GM23338 (cell line): Measurements from ENCODE around the gene R3HCC1L. TPM values are rescaled to one million over a fixed set of nuclear protein-coding genes. Genes with fewer than 3 reads are reported as not detected.

Experiments
- ATAC-seq: fragments of 200-7000 bp; cut with Tn5 transposase; 3 replicates; pipeline ENCODE4 v1.9.1; 2020
- DNase-seq: peaks from one replicate; pipeline ENCODE4 v3.0.0-alpha.2; 2015; ENCODE audit warnings: low spot score
- H2AFZ ChIP-seq: fragments of 200-600 bp; sonication (generic); 2 replicates; pipeline ENCODE4 v1.8.0; 2016; ENCODE audit warnings: antibody characterized with exemption, mild to moderate bottlenecking, moderate library complexity
- H3F3A ChIP-seq: fragments of 200-600 bp; sonication (generic); replicated peaks from 2 replicates; pipeline ENCODE4 v1.8.0; 2017; ENCODE audit warnings: antibody characterized with exemption, mixed run types, low read depth
- H3K27ac ChIP-seq: fragments of 200-600 bp; sonication (generic); 2 replicates; pipeline ENCODE4 v1.6.1; 2016; ENCODE audit warnings: low read depth
- H3K27me3 ChIP-seq: fragments of 200-600 bp; sonication (generic); 2 replicates; pipeline ENCODE4 v1.8.0; 2016; ENCODE audit warnings: mild to moderate bottlenecking, mixed run types, moderate library complexity; ENCODE audit not compliant: insufficient read depth
- H3K36me3 ChIP-seq: fragments of 200-600 bp; sonication (generic); 2 replicates; pipeline ENCODE4 v1.8.0; 2016; ENCODE audit warnings: mild to moderate bottlenecking; ENCODE audit not compliant: insufficient read depth
- H3K4me1 ChIP-seq: fragments of 200-600 bp; sonication (generic); 2 replicates; pipeline ENCODE4 v1.8.0; 2016; ENCODE audit warnings: mild to moderate bottlenecking, moderate library complexity; ENCODE audit not compliant: insufficient read depth
- H3K4me2 ChIP-seq: fragments of 200-600 bp; sonication (generic); 2 replicates; pipeline ENCODE4 v1.7.1; 2017; ENCODE audit warnings: mixed run types
- H3K4me3 ChIP-seq: fragments of 200-600 bp; sonication (generic); 2 replicates; pipeline ENCODE4 v1.6.1; 2016; ENCODE audit warnings: mixed run types
- H3K79me2 ChIP-seq: fragments of 200-600 bp; sonication (generic); replicated peaks from 2 replicates; pipeline ENCODE4 v1.8.0; 2017; ENCODE audit warnings: mild to moderate bottlenecking; ENCODE audit not compliant: insufficient read depth
- H3K9me2 ChIP-seq: fragments of 200-600 bp; sonication (generic); 2 replicates; pipeline ENCODE4 v1.8.0; 2017; ENCODE audit not compliant: insufficient read depth
- H4K20me1 ChIP-seq: fragments of 200-600 bp; sonication (generic); replicated peaks from 2 replicates; pipeline ENCODE4 v1.8.0; 2017; ENCODE audit warnings: mild to moderate bottlenecking; ENCODE audit not compliant: insufficient read depth
- H3K27ac Mint-ChIP-seq: 2 replicates; pipeline ENCODE4 v1.8.0; 2020; ENCODE audit warnings: inconsistent platforms, mild to moderate bottlenecking, moderate library complexity, mixed read lengths
- H3K27me3 Mint-ChIP-seq: 3 replicates; pipeline ENCODE4 v1.8.0; 2022; ENCODE audit warnings: low read depth, mild to moderate bottlenecking, moderate library complexity, mixed read lengths, inconsistent platforms; ENCODE audit not compliant: insufficient read depth, poor library complexity
- H3K36me3 Mint-ChIP-seq: 3 replicates; pipeline ENCODE4 v1.8.0; 2021; ENCODE audit warnings: low read depth, mild to moderate bottlenecking, inconsistent platforms, moderate library complexity, mixed read lengths
- H3K4me1 Mint-ChIP-seq: 3 replicates; pipeline ENCODE4 v1.8.0; 2020; ENCODE audit warnings: mild to moderate bottlenecking, inconsistent platforms, mixed read lengths
- H3K4me3 Mint-ChIP-seq: 3 replicates; pipeline ENCODE4 v1.8.0; 2021; ENCODE audit warnings: moderate library complexity, mild to moderate bottlenecking, inconsistent platforms, mixed read lengths
- H3K9me3 Mint-ChIP-seq: 3 replicates; pipeline ENCODE4 v1.8.0; 2020; ENCODE audit warnings: moderate library complexity, mild to moderate bottlenecking, inconsistent platforms, mixed read lengths
- CREB1 ChIP-seq: fragments of 250-450 bp; sonication (Bioruptor Pico); IDR thresholded peaks from 2 replicates; pipeline ENCODE4 v1.5.0; 2020; ENCODE audit warnings: low read depth, mild to moderate bottlenecking, moderate library complexity
- EZH2 ChIP-seq: fragments of 200-600 bp; sonication (generic); IDR thresholded peaks from one replicate; pipeline ENCODE4 v1.8.0; 2017; ENCODE audit warnings: antibody characterized with exemption, mild to moderate bottlenecking, low read depth; ENCODE audit not compliant: unreplicated experiment
- JUNB ChIP-seq: IDR thresholded peaks from one replicate; pipeline ENCODE4 v1.6.1; 2016; ENCODE audit warnings: antibody characterized with exemption; ENCODE audit not compliant: unreplicated experiment
- POLR2AphosphoS5 ChIP-seq: IDR thresholded peaks from 2 replicates; pipeline ENCODE4 v1.6.1; 2016; ENCODE audit warnings: antibody characterized with exemption, low read depth
- polyA plus RNA-seq: library from polyadenylated mRNA; unstranded; fragments of >200 nt; fragmentation: Nextera tagmentation; extraction: Ambion mirVana; gene quantifications from 2 replicates; pipeline ENCODE4 v1.2.1, GENCODE V29; 2016
- total RNA-seq: library from RNA; depleted of rRNA; stranded (reverse); fragments of >200 nt; shearing (Covaris generic); gene quantifications from 2 replicates; pipeline ENCODE4 v1.2.3, GENCODE V29; 2014
- TF ChIP-seq, protein P1 (sequence below): IDR thresholded peaks from one replicate; pipeline ENCODE4 v1.6.1; 2018; ENCODE audit warnings: antibody characterized with exemption; ENCODE audit not compliant: unreplicated experiment
- TF ChIP-seq, protein P2 (sequence below): fragments of 250-450 bp; sonication (Bioruptor Pico); IDR thresholded peaks from 2 replicates; pipeline ENCODE4 v1.5.0; 2020; ENCODE audit warnings: mild to moderate bottlenecking, moderate library complexity

Gene R3HCC1L
- total and polyA plus RNA-seq, 2 experiments from 2014 or later: 9.3 to 15.8 TPM

DNA sequence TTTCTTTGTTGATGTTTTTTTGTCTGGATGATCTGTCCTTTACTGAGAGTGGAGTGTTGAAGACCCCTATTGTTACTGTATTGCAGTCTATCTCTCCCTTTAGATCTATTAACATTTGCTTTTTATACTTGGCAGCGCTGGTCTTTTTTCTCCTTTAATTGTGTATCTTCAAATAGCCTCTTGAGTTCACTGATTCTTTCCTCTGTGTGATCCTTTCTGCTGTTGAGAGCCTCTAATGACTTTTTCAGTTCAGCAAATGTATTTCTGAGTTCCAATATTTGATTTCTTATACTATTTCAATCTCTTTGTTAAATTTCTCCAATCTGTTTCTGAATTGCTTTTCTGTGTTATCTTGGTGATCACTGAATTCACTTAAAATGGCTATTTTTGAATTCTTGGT, 15.4 kb downstream of the R3HCC1L start (continued):
- TF ChIP-seq, protein P1, sequence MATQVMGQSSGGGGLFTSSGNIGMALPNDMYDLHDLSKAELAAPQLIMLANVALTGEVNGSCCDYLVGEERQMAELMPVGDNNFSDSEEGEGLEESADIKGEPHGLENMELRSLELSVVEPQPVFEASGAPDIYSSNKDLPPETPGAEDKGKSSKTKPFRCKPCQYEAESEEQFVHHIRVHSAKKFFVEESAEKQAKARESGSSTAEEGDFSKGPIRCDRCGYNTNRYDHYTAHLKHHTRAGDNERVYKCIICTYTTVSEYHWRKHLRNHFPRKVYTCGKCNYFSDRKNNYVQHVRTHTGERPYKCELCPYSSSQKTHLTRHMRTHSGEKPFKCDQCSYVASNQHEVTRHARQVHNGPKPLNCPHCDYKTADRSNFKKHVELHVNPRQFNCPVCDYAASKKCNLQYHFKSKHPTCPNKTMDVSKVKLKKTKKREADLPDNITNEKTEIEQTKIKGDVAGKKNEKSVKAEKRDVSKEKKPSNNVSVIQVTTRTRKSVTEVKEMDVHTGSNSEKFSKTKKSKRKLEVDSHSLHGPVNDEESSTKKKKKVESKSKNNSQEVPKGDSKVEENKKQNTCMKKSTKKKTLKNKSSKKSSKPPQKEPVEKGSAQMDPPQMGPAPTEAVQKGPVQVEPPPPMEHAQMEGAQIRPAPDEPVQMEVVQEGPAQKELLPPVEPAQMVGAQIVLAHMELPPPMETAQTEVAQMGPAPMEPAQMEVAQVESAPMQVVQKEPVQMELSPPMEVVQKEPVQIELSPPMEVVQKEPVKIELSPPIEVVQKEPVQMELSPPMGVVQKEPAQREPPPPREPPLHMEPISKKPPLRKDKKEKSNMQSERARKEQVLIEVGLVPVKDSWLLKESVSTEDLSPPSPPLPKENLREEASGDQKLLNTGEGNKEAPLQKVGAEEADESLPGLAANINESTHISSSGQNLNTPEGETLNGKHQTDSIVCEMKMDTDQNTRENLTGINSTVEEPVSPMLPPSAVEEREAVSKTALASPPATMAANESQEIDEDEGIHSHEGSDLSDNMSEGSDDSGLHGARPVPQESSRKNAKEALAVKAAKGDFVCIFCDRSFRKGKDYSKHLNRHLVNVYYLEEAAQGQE: no peak
- TF ChIP-seq CREB1: no peak
- no peak for TF ChIP-seq POLR2AphosphoS5
- TF ChIP-seq, protein P2, sequence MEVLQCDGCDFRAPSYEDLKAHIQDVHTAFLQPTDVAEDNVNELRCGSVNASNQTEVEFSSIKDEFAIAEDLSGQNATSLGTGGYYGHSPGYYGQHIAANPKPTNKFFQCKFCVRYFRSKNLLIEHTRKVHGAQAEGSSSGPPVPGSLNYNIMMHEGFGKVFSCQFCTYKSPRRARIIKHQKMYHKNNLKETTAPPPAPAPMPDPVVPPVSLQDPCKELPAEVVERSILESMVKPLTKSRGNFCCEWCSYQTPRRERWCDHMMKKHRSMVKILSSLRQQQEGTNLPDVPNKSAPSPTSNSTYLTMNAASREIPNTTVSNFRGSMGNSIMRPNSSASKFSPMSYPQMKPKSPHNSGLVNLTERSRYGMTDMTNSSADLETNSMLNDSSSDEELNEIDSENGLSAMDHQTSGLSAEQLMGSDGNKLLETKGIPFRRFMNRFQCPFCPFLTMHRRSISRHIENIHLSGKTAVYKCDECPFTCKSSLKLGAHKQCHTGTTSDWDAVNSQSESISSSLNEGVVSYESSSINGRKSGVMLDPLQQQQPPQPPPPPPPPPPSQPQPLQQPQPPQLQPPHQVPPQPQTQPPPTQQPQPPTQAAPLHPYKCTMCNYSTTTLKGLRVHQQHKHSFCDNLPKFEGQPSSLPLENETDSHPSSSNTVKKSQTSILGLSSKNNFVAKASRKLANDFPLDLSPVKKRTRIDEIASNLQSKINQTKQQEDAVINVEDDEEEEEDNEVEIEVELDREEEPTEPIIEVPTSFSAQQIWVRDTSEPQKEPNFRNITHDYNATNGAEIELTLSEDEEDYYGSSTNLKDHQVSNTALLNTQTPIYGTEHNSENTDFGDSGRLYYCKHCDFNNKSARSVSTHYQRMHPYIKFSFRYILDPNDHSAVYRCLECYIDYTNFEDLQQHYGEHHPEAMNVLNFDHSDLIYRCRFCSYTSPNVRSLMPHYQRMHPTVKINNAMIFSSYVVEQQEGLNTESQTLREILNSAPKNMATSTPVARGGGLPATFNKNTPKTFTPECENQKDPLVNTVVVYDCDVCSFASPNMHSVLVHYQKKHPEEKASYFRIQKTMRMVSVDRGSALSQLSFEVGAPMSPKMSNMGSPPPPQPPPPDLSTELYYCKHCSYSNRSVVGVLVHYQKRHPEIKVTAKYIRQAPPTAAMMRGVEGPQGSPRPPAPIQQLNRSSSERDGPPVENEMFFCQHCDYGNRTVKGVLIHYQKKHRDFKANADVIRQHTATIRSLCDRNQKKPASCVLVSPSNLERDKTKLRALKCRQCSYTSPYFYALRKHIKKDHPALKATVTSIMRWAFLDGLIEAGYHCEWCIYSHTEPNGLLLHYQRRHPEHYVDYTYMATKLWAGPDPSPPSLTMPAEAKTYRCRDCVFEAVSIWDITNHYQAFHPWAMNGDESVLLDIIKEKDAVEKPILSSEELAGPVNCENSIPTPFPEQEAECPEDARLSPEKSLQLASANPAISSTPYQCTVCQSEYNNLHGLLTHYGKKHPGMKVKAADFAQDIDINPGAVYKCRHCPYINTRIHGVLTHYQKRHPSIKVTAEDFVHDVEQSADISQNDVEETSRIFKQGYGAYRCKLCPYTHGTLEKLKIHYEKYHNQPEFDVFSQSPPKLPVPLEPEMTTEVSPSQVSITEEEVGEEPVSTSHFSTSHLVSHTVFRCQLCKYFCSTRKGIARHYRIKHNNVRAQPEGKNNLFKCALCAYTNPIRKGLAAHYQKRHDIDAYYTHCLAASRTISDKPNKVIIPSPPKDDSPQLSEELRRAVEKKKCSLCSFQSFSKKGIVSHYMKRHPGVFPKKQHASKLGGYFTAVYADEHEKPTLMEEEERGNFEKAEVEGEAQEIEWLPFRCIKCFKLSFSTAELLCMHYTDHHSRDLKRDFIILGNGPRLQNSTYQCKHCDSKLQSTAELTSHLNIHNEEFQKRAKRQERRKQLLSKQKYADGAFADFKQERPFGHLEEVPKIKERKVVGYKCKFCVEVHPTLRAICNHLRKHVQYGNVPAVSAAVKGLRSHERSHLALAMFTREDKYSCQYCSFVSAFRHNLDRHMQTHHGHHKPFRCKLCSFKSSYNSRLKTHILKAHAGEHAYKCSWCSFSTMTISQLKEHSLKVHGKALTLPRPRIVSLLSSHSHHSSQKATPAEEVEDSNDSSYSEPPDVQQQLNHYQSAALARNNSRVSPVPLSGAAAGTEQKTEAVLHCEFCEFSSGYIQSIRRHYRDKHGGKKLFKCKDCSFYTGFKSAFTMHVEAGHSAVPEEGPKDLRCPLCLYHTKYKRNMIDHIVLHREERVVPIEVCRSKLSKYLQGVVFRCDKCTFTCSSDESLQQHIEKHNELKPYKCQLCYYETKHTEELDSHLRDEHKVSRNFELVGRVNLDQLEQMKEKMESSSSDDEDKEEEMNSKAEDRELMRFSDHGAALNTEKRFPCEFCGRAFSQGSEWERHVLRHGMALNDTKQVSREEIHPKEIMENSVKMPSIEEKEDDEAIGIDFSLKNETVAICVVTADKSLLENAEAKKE (CRISPR knock-in tag): no peak

DNA sequence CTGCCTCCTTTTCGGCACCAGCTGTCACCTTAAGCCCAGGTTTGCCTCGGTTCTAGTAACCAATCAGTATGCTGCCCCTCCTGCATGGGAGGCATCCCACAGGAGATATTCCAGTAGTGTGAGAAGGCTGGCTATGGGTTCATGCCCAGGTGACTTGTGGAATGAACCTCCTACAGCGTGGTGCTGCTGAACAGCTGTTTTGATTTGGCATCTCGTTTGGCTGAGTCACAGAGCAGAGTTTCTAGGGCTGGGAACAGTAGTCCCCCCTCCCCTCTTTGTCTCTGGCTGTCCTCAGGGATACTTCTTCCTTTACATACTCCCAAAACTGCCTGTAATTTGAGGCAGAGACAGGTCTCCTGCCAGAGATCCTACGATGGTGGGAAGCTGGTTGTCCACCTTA, 16.1 kb downstream of the R3HCC1L start:
- DNase-seq (no peak), ATAC-seq (no peak)
- H3K4me2 ChIP-seq: no peak overlapping the region
- no peaks in the 10 kb centered on the region for H3F3A ChIP-seq
- H3K27ac ChIP-seq: no peak overlapping the region
- H3K27me3 ChIP-seq: no peaks in the 10 kb centered on the region
- no peaks in the 10 kb centered on the region; the same call in 1 of the 2 replicates for H3K9me2 ChIP-seq
- peaks cover 9% of the 10 kb centered on the region; the same call in 1 of the 2 replicates for H3K36me3 ChIP-seq
- peaks cover 6% of the 10 kb centered on the region; the same call in 1 of the 2 replicates for H3K4me1 ChIP-seq
- H2AFZ ChIP-seq: no peak overlapping the region
- peaks cover 80% of the 10 kb centered on the region for H3K79me2 ChIP-seq
- no peak overlapping the region for H3K4me3 Mint-ChIP-seq
- no peaks in the 10 kb centered on the region for H3K27me3 Mint-ChIP-seq
- peaks cover 63% of the 10 kb centered on the region for H3K36me3 Mint-ChIP-seq
- peaks cover 4% of the 10 kb centered on the region; the same call in 1 of the 2 replicates for H4K20me1 ChIP-seq
- H3K9me3 Mint-ChIP-seq: peaks cover 35% of the 10 kb centered on the region
- no peak overlapping the region for H3K27ac Mint-ChIP-seq
- peaks cover 5% of the 10 kb centered on the region; the same call in 2 of the 3 replicates for H3K4me1 Mint-ChIP-seq
- H3K4me3 ChIP-seq: no peak overlapping the region
- TF ChIP-seq, protein P2 (CRISPR knock-in tag): no peak
- TF ChIP-seq JUNB (no peak), EZH2 (no peak)
